HG03095 (cell line): ENCODE data around the gene SMARCA5.
"Not testable (repeated sequence)": the region's sequence is repeated elsewhere in the genome, so short reads cannot be mapped to it uniquely, and the experiment has no call there.

ENCODE experiments used
- ATAC-seq: cut with Tn5 transposase; IDR thresholded peaks from one replicate; pipeline ENCODE4 v1.9.1; 2021; ENCODE audit warnings: moderate library complexity; ENCODE audit not compliant: unreplicated experiment

The SMARCA5 gene, protein sequence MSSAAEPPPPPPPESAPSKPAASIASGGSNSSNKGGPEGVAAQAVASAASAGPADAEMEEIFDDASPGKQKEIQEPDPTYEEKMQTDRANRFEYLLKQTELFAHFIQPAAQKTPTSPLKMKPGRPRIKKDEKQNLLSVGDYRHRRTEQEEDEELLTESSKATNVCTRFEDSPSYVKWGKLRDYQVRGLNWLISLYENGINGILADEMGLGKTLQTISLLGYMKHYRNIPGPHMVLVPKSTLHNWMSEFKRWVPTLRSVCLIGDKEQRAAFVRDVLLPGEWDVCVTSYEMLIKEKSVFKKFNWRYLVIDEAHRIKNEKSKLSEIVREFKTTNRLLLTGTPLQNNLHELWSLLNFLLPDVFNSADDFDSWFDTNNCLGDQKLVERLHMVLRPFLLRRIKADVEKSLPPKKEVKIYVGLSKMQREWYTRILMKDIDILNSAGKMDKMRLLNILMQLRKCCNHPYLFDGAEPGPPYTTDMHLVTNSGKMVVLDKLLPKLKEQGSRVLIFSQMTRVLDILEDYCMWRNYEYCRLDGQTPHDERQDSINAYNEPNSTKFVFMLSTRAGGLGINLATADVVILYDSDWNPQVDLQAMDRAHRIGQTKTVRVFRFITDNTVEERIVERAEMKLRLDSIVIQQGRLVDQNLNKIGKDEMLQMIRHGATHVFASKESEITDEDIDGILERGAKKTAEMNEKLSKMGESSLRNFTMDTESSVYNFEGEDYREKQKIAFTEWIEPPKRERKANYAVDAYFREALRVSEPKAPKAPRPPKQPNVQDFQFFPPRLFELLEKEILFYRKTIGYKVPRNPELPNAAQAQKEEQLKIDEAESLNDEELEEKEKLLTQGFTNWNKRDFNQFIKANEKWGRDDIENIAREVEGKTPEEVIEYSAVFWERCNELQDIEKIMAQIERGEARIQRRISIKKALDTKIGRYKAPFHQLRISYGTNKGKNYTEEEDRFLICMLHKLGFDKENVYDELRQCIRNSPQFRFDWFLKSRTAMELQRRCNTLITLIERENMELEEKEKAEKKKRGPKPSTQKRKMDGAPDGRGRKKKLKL

DNA sequence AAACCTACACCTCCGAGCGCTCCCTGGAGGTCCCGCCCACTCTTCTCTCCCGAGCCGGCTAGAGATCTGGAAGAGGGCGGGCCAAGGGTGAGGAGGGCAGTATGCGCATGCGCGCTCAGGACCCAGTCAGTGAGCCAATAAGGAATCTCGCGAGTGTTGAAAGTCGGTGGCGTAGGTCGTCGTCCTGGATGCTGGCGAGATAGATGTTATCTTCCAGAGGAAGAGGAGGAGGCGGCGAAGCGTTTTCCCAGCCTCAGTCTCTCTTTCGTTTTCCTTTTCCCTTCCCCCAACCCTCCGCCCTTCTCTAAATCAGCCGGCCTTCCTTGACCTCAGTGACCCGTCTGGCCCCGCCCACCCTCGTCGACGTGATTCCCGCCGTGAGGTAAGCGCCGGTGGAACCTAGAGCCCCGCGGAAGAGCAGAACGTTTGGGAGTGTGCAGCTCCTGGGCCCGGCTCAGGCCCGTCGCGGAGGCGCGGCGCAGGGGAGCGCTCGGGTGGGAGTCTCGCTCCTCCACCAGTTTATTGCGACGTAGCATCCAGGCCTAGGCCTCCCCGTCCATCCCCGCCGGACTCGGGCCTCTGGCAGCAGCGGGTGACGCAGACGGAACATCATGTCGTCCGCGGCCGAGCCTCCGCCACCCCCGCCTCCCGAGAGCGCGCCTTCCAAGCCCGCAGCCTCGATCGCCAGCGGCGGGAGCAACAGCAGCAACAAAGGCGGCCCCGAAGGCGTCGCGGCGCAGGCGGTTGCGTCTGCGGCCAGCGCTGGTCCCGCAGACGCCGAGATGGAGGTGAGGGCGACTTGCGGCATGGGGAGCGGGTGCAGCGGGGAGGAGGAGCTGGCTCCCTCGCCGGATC is at the start of gene SMARCA5:
SMARCA5 (plus strand) TSS at position 389 of the 855 bp plus-strand sequence; CDS start at position 612, 223 bp downstream.
- ATAC-seq = peak; percentile 86

DNA sequence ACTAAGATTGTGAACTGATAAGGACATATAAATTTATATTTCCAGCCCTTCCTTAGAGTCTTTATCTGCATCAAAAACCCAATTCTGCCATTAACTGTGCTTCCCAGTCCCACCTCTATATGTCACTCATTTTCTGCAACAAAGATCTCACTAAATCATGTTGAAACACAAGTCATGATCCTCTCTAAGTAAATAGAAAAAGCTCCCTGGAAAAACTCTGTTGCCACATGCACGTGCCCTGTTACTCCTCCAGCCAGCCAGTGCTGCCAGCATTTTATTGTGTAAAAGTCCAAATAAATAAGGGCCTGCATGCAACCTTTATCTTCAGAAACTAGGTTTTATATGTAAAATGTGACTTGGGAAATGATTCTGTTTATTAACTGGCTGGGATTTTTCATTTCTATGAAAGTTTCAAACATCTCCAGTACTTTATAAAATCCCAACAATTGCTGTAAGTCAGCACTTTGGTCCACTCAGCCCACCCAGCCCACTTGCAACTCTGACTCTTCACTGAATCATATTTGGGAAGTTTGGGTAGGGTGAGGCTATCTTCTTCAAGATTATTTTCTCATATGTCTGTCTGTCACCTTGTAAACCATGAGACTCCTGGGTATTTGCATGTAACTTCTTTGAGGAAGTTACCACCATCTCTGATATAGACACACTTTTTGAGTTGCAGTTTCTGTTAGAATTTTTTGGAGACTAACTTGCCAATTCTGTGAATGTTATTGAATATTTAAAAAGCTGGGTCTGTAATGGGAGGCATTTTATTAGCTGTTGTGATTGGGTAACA is 40.0 kb upstream of the SMARCA5 start:
- ATAC-seq = no peak

DNA sequence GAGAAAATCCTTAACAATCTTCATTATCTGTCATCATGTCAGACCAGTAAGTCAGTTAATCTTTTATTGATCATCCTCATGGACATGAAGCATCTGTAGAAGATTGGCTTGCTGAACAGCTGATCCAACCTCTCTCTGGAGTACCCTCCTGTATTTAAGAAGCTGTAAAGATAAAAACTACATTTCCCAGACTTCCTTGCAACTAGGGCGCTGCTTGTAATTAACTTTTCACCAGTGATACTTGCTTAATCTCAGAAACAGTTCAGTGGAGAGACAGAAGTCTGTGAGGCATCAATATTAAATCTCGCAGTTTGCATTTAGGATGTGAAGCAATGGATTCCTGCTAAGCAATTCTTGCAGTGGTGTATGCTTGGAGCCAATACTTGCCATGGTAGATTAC is 36.0 kb upstream of the SMARCA5 start:
- no peak for ATAC-seq

DNA sequence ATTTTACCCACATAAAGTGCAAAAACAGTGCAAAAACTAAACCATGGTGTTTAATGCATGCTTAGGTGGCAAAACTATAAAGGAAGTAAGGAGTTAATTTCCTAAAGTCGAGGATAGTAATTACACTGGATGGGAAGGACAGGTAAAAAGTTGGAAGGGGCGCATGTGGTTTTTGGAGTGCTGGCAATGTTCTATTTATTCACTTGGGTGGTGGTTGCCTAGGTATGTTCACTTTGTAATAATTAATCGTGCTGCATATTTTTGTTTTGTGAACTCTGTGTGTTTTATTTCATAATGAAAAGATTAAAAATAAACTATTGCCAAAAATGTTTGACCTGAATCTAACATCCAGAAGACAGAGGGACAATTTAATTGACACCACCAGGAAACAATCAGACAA is 32.1 kb upstream of the SMARCA5 start:
- ATAC-seq = no peak

DNA sequence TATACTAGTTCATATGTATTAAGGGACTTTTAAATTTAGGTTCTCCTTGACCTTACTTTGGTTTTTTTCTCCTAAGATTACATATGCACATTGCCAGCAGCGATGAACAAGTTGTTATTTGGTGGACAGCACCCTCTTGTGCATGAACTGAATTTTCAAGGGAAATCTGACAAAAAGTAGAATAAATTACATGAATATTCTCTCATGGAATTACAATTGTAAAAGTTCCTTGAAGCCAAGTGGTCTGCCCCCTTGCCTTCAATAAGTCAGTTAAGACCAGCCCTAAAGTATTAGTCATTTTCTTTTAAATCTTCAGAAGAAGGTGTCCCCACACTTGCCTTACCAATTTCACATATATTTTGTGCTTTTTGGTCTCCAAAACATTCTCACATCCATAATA is 30.7 kb upstream of the SMARCA5 start:
- peak; percentile 78 for ATAC-seq

DNA sequence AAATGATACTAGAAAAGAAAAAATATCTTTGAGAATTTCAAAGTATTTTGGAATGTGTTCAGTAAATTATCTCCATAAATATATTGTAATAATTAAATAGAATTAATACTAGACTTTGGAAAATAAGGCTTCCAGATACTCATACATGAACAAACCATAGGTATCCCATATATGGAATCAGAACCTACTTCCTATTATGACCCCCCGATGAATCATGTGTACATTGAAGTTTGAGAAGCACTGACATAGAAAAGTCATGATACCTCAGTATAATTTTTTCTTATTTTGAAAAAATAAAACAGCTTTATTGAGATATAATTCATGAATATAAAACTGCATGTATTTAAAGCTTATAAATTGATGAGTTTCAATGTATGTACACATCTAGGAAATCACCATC is 27.2 kb upstream of the SMARCA5 start:
- ATAC-seq = no peak

DNA sequence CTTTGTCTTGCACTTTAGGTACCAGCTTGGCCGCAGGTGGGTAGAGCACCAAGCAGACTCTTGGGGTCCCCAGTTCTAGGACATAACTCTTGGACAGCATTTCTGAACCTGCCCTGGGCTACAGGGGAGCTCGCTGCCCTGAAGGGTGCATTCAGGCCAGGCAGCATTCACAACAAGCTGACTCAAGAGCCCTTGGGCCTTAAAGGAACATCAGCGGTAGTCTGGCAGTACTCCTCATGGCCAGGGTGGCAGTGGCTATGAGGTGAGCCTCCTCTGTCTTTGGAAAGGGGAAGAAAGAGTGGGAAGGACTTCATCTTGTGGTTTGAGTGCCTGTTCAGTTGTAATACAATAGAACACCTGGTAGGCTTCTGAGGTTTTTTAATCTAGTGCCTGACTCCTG is 24.8 kb upstream of the SMARCA5 start:
- no peak for ATAC-seq

DNA sequence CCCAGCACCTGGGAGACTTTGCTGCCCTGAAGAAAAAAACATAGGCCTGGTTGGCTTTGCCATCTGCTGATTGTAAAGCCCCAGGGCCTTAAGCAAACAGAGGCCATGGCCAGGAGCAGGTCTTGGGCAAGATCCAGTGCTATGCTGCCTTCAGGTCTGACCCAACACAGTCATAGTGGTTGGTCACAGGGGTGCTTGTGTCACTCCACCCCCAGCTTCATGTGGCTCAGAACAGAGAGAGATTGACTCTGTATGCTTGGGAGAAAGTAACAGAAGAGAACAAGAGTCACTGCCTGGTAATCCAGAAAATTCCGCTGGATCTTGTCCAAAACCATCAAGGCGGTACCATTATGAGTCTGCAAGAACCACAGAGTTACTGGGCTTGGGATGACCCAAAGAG is 24.4 kb upstream of the SMARCA5 start:
- no peak for ATAC-seq

DNA sequence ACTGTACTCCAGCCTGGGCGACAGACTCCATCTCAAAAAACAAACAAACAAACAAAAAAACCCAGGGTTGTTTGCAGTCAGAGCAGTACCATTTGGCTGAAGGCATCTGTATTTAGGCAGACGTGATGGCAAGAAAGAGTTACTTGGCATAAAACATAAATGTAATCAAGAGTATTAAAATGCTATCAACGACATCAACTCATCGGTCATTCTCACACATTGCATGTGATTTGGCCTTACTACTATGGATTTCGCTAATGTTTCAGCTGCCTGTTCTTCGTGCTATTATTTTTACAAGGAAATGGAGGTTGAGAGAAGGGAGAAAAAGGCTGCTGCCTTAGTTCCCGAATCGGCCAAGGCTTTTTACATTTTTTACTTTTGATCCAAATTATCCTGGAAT is 15.5 kb upstream of the SMARCA5 start:
- no peak for ATAC-seq

DNA sequence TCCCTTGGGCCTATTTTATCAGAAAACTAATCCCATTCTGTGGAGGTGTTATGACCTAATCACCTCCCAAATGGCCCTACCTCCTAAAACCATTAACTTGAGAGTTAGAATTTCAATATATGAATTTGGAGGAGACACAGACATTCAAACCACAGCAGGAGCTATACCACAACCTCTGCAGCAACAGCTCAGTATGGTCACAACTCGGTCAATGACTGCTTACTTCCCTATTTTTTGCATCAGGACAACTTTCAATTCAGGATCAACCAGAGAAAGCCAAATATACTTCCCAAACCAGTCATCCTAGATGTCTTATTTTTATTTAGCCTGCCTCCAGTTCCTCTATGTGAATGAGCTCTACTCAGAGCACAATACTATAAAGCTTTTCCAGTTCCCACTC is 11.3 kb upstream of the SMARCA5 start:
- ATAC-seq = no peak

DNA sequence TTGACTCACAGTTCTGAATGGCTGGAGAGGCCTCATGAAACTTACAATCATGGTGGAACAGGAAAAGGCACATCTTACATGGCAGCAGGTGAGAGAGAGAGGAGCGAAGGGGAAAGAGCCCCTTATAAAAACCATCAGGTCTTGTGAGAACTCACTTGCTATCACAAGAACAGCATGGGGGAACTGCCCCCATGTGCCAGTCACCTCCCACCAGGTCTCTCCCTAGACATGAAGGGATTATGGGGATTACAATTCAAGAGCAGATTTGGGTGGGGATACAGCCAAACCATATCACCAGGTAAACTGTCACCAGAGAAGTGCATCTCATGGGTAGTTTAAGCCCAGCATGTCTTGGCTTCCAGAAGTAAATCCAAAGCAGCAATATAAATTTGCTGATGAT is 7.5 kb upstream of the SMARCA5 start:
- no peak for ATAC-seq

DNA sequence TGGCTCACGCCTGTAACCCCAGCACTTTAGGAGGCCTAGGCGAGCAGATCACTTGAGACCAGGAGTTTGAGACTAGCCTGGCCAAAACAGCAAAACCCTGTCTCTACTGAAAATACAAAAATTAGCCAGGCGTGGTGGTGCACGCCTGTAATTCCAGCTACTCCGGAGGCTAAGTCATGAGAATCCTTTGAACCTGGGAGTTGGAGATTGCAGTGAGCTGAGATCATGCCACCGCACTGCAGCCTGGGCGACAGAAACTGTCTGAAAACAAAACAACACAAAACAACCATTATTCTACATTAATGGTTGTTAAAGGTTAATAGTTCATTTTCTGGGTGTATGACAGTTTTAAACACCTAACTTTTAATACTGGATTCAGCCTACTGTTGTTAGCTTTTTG is 1.6 kb upstream of the SMARCA5 start:
- no peak for ATAC-seq

DNA sequence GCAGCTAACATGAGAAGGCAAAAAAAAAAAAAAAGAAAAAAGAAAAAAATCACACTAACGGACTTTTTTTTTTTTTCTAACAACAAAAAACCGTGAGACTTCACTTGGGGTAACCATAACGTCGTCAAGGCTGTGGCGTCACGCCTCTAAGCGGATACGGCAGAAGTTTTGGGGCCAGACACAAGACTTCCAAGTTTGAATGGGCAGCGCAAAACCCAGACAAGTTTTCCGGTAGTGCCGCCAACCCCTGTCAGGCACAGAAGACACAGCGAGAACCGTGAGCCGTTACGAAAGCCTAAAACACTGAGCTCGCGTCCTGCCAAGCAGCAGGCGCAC is 556 bp upstream of the SMARCA5 start:
- ATAC-seq = peak; percentile 31

DNA sequence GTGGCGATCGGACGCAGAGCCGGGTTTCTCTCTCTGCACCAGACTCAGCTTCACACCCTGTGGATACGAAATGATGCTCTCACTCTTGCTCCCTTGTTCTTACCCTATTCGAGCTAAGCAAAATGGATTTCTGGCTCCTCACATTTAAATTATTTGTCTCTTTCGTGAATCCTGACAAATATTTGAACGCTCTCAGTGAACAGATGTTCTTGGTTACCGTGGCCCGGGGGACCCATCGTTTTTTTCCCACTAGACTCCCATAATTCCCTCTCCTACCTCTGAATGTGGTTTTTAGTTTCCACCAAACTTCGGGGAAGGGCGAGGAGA is 630 bp downstream of the SMARCA5 start:
- no peak for ATAC-seq

DNA sequence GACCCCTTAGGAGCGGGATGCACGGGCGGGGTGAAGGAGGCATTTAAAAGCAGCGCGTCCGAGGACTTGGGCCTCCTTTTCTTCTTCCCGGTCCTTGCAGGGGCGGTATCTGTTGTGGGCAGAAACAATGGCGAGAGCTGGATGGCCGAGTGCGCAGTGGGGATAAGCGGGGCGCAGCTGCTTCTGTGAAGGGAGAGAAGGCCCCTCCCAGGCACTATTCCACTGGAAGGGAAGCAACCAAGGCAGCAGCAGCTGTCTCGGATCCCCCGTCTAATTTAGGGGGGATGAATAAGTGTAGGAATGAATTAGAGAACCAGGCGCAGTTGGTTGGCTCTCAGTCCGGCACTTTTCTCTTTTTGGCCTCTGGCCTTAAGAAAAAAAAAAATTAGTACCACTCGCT is 995 bp downstream of the SMARCA5 start:
- no peak for ATAC-seq

DNA sequence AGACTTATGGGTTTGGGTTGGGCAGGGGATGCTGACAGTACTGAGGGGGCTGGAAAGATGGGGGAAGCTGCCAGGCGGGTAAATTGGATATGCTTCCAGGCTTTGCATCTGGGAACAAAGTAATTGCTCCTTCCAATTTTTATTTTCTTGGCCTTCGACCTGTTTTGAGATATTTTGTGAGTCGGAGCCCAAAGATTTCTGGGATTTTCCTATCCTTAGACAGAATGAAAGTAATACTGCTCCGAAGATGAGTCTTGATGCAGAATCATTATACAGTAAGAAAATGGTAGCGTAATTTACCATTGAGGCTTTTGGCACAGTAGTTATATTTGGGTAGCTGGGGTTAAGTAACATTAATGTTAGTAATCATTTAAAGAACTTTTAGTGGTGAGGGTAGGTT is 1.4 kb downstream of the SMARCA5 start:
- ATAC-seq = no peak

DNA sequence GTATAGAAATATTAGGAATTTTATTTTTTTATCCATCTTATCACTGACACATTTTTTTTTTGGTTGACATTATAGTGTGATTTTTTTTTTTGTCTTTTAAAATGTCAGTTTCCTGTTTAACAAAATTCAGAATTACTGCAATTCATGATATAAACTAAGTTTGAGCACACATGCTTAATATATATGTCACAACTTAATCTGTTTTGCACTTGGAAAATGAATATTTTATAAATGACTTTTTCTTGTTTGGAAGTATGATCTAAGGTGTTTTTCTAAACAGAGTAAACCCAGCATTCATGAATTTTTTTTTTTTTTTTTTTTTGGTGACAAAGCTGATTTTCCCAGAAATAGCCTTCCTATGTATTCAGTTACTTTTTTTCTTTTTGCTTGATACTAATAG is 2.4 kb downstream of the SMARCA5 start:
- no peak for ATAC-seq

DNA sequence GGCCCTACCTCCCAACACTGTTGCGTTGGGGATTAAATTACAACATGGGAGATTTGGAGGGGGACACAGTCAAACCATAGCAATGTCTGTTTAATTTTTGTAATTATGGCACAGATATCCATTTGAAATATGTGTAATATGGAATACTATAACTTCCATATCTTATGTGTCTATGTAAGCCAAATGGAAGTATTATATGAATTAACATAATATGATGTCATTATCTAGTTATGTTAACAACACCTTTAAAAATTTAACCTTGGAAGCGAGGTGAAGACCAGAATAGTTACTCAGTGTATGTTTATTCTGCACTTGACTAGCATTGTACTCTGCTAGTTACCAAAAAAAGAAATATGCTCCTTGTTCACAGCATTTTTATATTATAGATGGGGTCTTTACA is 4.3 kb downstream of the SMARCA5 start:
- ATAC-seq = no peak

DNA sequence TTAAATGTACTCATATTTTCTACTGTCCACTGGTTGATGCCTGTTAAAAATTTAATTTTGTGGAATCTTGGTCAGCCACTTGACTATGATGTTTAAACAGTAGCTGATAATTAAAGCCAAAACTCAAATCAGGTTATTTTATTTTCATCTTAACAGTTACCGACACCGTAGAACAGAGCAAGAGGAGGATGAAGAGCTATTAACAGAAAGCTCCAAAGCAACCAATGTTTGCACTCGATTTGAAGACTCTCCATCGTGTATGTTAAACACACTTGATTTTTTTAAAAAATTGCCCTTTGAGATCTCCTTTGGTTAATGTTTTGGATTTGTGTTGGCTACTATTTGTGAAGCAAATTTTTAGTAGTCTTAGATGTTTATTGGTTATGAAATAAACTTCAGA is 10.7 kb downstream of the SMARCA5 start:
- ATAC-seq = no peak

DNA sequence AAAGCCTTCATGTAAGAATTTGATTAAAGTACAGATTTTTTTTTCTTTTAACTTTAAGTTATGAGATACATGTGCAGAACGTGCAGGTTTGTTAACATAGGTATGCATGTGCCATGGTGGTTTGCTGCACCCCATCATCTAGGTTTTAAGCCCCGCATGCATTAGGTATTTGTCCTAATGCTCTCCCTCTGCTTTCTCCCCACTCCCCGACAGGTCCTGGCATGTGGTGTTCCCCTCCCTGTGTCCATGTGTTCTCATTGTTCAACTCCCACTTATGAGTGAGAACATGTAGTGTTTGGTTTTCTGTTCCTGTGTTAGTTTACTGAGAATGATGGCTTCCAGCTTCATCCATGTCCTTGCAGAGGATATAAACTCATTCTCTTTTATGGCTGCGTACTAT is 14.5 kb downstream of the SMARCA5 start:
- not testable (repeated sequence) for ATAC-seq
